ENCODE results near the gene FAM221A. TPM values are rescaled to one million over a fixed set of nuclear protein-coding genes. Genes with fewer than 3 reads are reported as not detected.

Gene FAM221A
- total RNA-seq, 1 experiment from 2014 or later = 23.3 TPM

- TF ChIP-seq ATF6 (CRISPR knock-in tag; IDR thresholded peaks at IDR 0.05) = no peak
- no peak for TF ChIP-seq ZNF512 (CRISPR knock-in tag; IDR thresholded peaks at IDR 0.05; ENCODE audit: borderline replicate concordance)
- TF ChIP-seq ESRRA (CRISPR knock-in tag; IDR thresholded peaks at IDR 0.05; ENCODE audit: borderline replicate concordance) = no peak
- no peak for TF ChIP-seq USF2 (CRISPR knock-in tag; IDR thresholded peaks at IDR 0.05)
- no peak for TF ChIP-seq ATF2 (CRISPR knock-in tag; IDR thresholded peaks at IDR 0.05; ENCODE audit: borderline replicate concordance, low read depth)
- no peak for TF ChIP-seq GRHL2 (CRISPR knock-in tag; IDR thresholded peaks at IDR 0.05; ENCODE audit: insufficient replicate concordance, severe bottlenecking)
- no peak for TF ChIP-seq ZBTB43 (CRISPR knock-in tag; IDR thresholded peaks at IDR 0.05)
- no peak for TF ChIP-seq GABPB1 (CRISPR knock-in tag; IDR thresholded peaks at IDR 0.05)
- TF ChIP-seq ZNF317 (CRISPR knock-in tag; IDR thresholded peaks at IDR 0.05; ENCODE audit: borderline replicate concordance, low read depth) = no peak
- TF ChIP-seq SP1 (CRISPR knock-in tag; conservative IDR thresholded peaks at IDR 0.05) = no peak
- no peak for TF ChIP-seq ZNF416 (CRISPR knock-in tag; IDR thresholded peaks at IDR 0.05)
- TF ChIP-seq FOXJ3 (CRISPR knock-in tag; IDR thresholded peaks at IDR 0.05; ENCODE audit: borderline replicate concordance) = no peak
- no peak for TF ChIP-seq NR2C2 (CRISPR knock-in tag; IDR thresholded peaks at IDR 0.05)
- TF ChIP-seq E2F1 (CRISPR knock-in tag; IDR thresholded peaks at IDR 0.05) = no peak
Measured at GRCh38 chr7:23645822-23646221, 34.2 kb upstream of the FAM221A start (continued).

GRCh38 chr7:23653942-23654341, 26.1 kb upstream of the FAM221A start:
- POLR2A ChIA-PET = no interaction called here
- H3K4me3 Mint-ChIP-seq = no peak overlapping the region
- TF ChIP-seq MXD4 (CRISPR knock-in tag; IDR thresholded peaks at IDR 0.05; ENCODE audit: borderline replicate concordance) = no peak
- TF ChIP-seq GTF2I (CRISPR knock-in tag; conservative IDR thresholded peaks at IDR 0.05) = no peak
- TF ChIP-seq SMAD3 (CRISPR knock-in tag; IDR thresholded peaks at IDR 0.05; ENCODE audit: borderline replicate concordance) = no peak
- TF ChIP-seq SP1 (CRISPR knock-in tag; conservative IDR thresholded peaks at IDR 0.05) = no peak
- no peak for TF ChIP-seq ZNF138 (CRISPR knock-in tag; conservative IDR thresholded peaks at IDR 0.05)
- TF ChIP-seq NFATC4 (CRISPR knock-in tag; IDR thresholded peaks at IDR 0.05) = no peak
- no peak for TF ChIP-seq STAT6 (CRISPR knock-in tag; conservative IDR thresholded peaks at IDR 0.05; ENCODE audit: low read depth)
- TF ChIP-seq ZMAT4 (CRISPR knock-in tag; IDR thresholded peaks at IDR 0.05) = no peak

More at GRCh38 chr7:23653942-23654341, 26.1 kb upstream of the FAM221A start:
- H3K9me3 Mint-ChIP-seq = peaks cover 37% of the 10 kb centered on the region
- H3K4me1 Mint-ChIP-seq = 0 out of 2 replicates have a peak, but pooled peaks cover 3% of the 10 kb centered on the region
- DNase-seq (ENCODE audit: low spot score) (no peak), ATAC-seq (no peak)
- CTCF ChIA-PET = interaction anchor here (0.6 to 2.3 kb wide), 5 partner anchors 9 to 57 kb away, joined by 4 to 25 read pairs (median 6); partner anchors contain the start of gene FAM221A
- H3K27me3 Mint-ChIP-seq (ENCODE audit: low read depth) = no peaks in the 10 kb centered on the region; the same call in none of the 2 replicates
- H3K36me3 Mint-ChIP-seq = peaks cover 20% of the 10 kb centered on the region
- no peak overlapping the region for H3K27ac Mint-ChIP-seq

Data from WTC11 (cell line).